PC-9 (cell line): Measurements from ENCODE around the gene SH3RF2. TPM values are rescaled to one million over a fixed set of nuclear protein-coding genes. Genes with fewer than 3 reads are reported as not detected.

Source experiments
- BruUV-seq: library from RNA; stranded (reverse); fragments of 400-500 nt; replicated peaks from 2 replicates; lab custom pipeline; 2021; lab: Mats Ljungman, UMichigan
- CTCF ChIA-PET: fragments of 300-600 bp; sonication (Branson Sonifier 250); formaldehyde crosslinking; loops from one replicate; lab custom pipeline; 2022; ENCODE audit warnings: antibody characterized with exemption; lab: Charles Lee
- POLR2A ChIA-PET: fragments of 300-600 bp; sonication (Branson Sonifier 250); formaldehyde crosslinking; loops from one replicate; lab custom pipeline; 2022; ENCODE audit warnings: antibody characterized with exemption; ENCODE audit not compliant: unreplicated experiment; lab: Charles Lee
- DNase-seq, 2 experiments: peaks; one replicate each; pipeline versions ENCODE4 v3.0.0 to v3.0.0-alpha.2; 2015 to 2022; ENCODE audit warnings: mixed read lengths in 1 of 2
- H2AFZ ChIP-seq: fragments of 200-600 bp; sonication (generic); 2 replicates; pipeline ENCODE4 v1.8.1; 2017; ENCODE audit warnings: antibody characterized with exemption
- H3F3A ChIP-seq: fragments of 200-600 bp; sonication (generic); 2 replicates; pipeline ENCODE4 v1.8.1; 2017; ENCODE audit warnings: antibody characterized with exemption, mild to moderate bottlenecking, low read depth; ENCODE audit not compliant: insufficient read depth
- H3K27ac ChIP-seq: fragments of 200-600 bp; sonication (generic); 2 replicates; pipeline ENCODE4 v1.6.1; 2016; ENCODE audit warnings: mixed run types
- H3K27me3 ChIP-seq: fragments of 200-600 bp; sonication (generic); 2 replicates; pipeline ENCODE4 v1.6.1; 2016; ENCODE audit warnings: low read depth, mixed run types; ENCODE audit not compliant: insufficient read depth
- H3K36me3 ChIP-seq: fragments of 200-600 bp; sonication (generic); 2 replicates; pipeline ENCODE4 v1.6.1; 2016; ENCODE audit warnings: low read depth, mixed run types
- H3K4me1 ChIP-seq: fragments of 200-600 bp; sonication (generic); replicated peaks from 2 replicates; pipeline ENCODE4 v1.6.1; 2016; ENCODE audit warnings: mixed run types; ENCODE audit not compliant: insufficient read depth
- H3K4me2 ChIP-seq: fragments of 200-600 bp; sonication (generic); 2 replicates; pipeline ENCODE4 v1.6.1; 2017; ENCODE audit warnings: mixed run types
- H3K4me3 ChIP-seq: fragments of 200-600 bp; sonication (generic); 2 replicates; pipeline ENCODE4 v1.6.1; 2016; ENCODE audit warnings: mixed run types
- H3K79me2 ChIP-seq: fragments of 200-600 bp; sonication (generic); 2 replicates; pipeline ENCODE4 v1.6.1; 2017; ENCODE audit warnings: low read depth, mixed run types
- H3K9me2 ChIP-seq: fragments of 200-600 bp; sonication (generic); 2 replicates; pipeline ENCODE4 v1.8.1; 2017; ENCODE audit warnings: mild to moderate bottlenecking; ENCODE audit not compliant: insufficient read depth
- H3K9me3 ChIP-seq: fragments of 200-600 bp; sonication (generic); 2 replicates; pipeline ENCODE4 v1.8.1; 2016; ENCODE audit warnings: low read depth; ENCODE audit not compliant: insufficient read depth
- H4K20me1 ChIP-seq: fragments of 200-600 bp; sonication (generic); 2 replicates; pipeline ENCODE4 v1.8.1; 2017; ENCODE audit not compliant: insufficient read depth
- CTCF ChIP-seq: fragments of 200-600 bp; sonication (generic); conservative IDR thresholded peaks from 2 replicates; pipeline ENCODE4 v1.6.1; 2017; ENCODE audit warnings: mixed run types, antibody characterized with exemption, mild to moderate bottlenecking, moderate library complexity
- EZH2 ChIP-seq: fragments of 200-600 bp; sonication (generic); IDR thresholded peaks from 2 replicates; pipeline ENCODE4 v1.8.0; 2017; ENCODE audit warnings: antibody characterized with exemption, low read depth
- intact Hi-C: fragments of 100-400 bp; cut with micrococcal nuclease; formaldehyde crosslinking; loops from one replicate; pipeline ENCODE4 v1.10.0; 2022; ENCODE audit not compliant: unreplicated experiment
- total RNA-seq: library from RNA; stranded (reverse); gene quantifications from 2 replicates; pipeline ENCODE4 v1.2.3, GENCODE V29; 2021

The SH3RF2 gene
- total RNA-seq, 1 experiment from 2014 or later, result 37.2 TPM

GRCh38 chr5:145912594-145912993 is 23.8 kb upstream of the SH3RF2 start:
- BruUV-seq, result no TSS peak
- Histone ChIP-seq H3K4me3 (no peak overlapping the region), H4K20me1 (no peaks in the 10 kb centered on the region), H3K4me1 (no peaks in the 10 kb centered on the region), H3K9me2 (no peaks in the 10 kb centered on the region), H3K36me3 (no peaks in the 10 kb centered on the region), H3K4me2 (no peak overlapping the region), H3K79me2 (no peaks in the 10 kb centered on the region), H3K9me3 (no peaks in the 10 kb centered on the region), H3F3A (no peaks in the 10 kb centered on the region), H2AFZ (no peak overlapping the region), H3K27ac (no peak overlapping the region), H3K27me3 (no peaks in the 10 kb centered on the region)
- DNase-seq, result no peak
- TF ChIP-seq EZH2 (no peak), CTCF (no peak)
- CTCF ChIA-PET, result no interaction called here
- intact Hi-C loops, result no loop called here
- POLR2A ChIA-PET, result no interaction called here

GRCh38 chr5:145913701-145914100 is 22.7 kb upstream of the SH3RF2 start:
- Histone ChIP-seq H3K27ac (no peak overlapping the region), H3K9me3 (no peaks in the 10 kb centered on the region), H4K20me1 (no peaks in the 10 kb centered on the region), H3K4me2 (no peak overlapping the region), H3K79me2 (no peaks in the 10 kb centered on the region), H3K9me2 (no peaks in the 10 kb centered on the region), H2AFZ (no peak overlapping the region), H3K4me3 (no peak overlapping the region), H3K36me3 (no peaks in the 10 kb centered on the region), H3K27me3 (no peaks in the 10 kb centered on the region), H3F3A (no peaks in the 10 kb centered on the region), H3K4me1 (no peaks in the 10 kb centered on the region)
- BruUV-seq, result no TSS peak
- intact Hi-C loops, result no loop called here
- TF ChIP-seq CTCF (no peak), EZH2 (no peak)
- CTCF ChIA-PET, result interaction anchor here (0.6 kb wide), 1 partner anchor 23 kb away, joined by 5 read pairs; no protein-coding TSS in a partner anchor
- DNase-seq, result no peak
- POLR2A ChIA-PET, result no interaction called here

DNA sequence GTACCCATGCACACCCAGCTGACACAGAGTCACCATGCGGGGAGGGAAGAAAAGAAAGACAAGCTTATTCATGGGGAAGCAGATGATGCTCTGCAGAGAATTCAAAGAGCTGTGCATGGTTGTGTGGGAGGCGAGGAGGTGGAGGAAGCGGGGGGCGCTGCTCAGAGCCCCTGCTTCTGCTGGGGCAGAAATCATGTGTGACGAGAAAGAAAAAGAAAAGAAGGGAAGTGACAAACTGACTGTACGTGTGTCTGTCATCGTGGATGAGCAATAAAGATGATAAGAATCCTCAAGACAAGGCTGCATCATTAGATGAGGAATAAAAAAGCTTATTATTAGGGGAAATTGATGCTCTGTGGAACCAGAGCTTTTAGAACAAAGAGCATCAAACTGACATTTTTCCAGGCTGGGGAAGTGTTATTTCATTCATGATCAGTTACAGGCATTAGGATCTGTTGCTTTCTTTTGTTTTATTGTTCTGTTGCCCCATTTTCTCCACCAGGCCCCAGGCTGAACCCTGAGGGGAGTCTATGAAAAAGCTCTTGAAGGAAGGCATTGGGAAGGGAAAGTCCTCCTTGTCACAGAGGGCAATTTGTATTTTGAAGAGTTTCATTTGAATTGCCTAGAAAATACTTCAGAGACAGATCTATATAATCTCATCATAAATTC is 20.3 kb upstream of the SH3RF2 start:
- ChIA-PET CTCF (no interaction called here), POLR2A (no interaction called here)
- Histone ChIP-seq H3K9me3 (no peaks in the 10 kb centered on the region), H4K20me1 (no peaks in the 10 kb centered on the region), H3K4me1 (0 out of 2 replicates have a peak, but pooled peaks cover 2% of the 10 kb centered on the region), H3K36me3 (no peaks in the 10 kb centered on the region), H3K27me3 (no peaks in the 10 kb centered on the region), H3F3A (no peaks in the 10 kb centered on the region), H3K4me3 (no peak overlapping the region), H3K79me2 (no peaks in the 10 kb centered on the region), H3K9me2 (no peaks in the 10 kb centered on the region), H3K4me2 (no peak overlapping the region), H3K27ac (no peak overlapping the region), H2AFZ (no peak overlapping the region)
- DNase-seq, result no peak
- BruUV-seq, result no TSS peak
- intact Hi-C loops, result no loop called here
- no peak for TF ChIP-seq EZH2
- no peak for TF ChIP-seq CTCF
